Trophoblast cell (in vitro differentiated cells and primary cell): ENCODE data around the gene TSPAN9.

ENCODE experiments used
- DNase-seq, 2 donors: peaks; one replicate each; pipeline ENCODE4 v3.0.0-alpha.2; 2016
- H2AFZ ChIP-seq: 2 replicates; pipeline ENCODE4 v1.6.1; 2013; ENCODE audit warnings: low read length, moderate library complexity, mild to moderate bottlenecking; ENCODE audit not compliant: insufficient read depth, poor library complexity
- H2AK5ac ChIP-seq: 2 replicates; pipeline ENCODE4 v1.6.1; 2013; ENCODE audit warnings: mild to moderate bottlenecking, low read length
- H2BK120ac ChIP-seq: 2 replicates; pipeline ENCODE4 v1.6.1; 2013; ENCODE audit warnings: low read length, mild to moderate bottlenecking, moderate library complexity; ENCODE audit not compliant: insufficient read depth, poor library complexity
- H2BK12ac ChIP-seq: 2 replicates; pipeline ENCODE4 v1.6.1; 2013; ENCODE audit warnings: mild to moderate bottlenecking, low read length, moderate library complexity
- H2BK5ac ChIP-seq: 2 replicates; pipeline ENCODE4 v1.6.1; 2013; ENCODE audit warnings: low read length, low read depth, moderate library complexity, mild to moderate bottlenecking; ENCODE audit not compliant: poor library complexity
- H3K14ac ChIP-seq: 2 replicates; pipeline ENCODE4 v1.6.1; 2013; ENCODE audit warnings: mild to moderate bottlenecking, low read length
- H3K18ac ChIP-seq: 2 replicates; pipeline ENCODE4 v1.6.1; 2013; ENCODE audit warnings: mild to moderate bottlenecking, low read length
- H3K23ac ChIP-seq: 2 replicates; pipeline ENCODE4 v1.6.1; 2013; ENCODE audit warnings: low read length
- H3K27ac ChIP-seq: 2 replicates; pipeline ENCODE4 v1.5.1; 2013; ENCODE audit warnings: low read depth, mild to moderate bottlenecking, inconsistent platforms, low read length, moderate library complexity
- H3K27me3 ChIP-seq: 2 replicates; pipeline ENCODE4 v1.6.1; 2013; ENCODE audit warnings: inconsistent platforms, mild to moderate bottlenecking, low read length, moderate library complexity; ENCODE audit not compliant: insufficient read depth
- H3K36me3 ChIP-seq, 2 experiments: 1 replicate in 1 of 2; 2 replicates in 1 of 2; pipeline ENCODE4 v1.6.1; 2013; ENCODE audit warnings: low read length in 2 of 2, mild to moderate bottlenecking in 2 of 2, moderate library complexity in 1 of 2; ENCODE audit not compliant: insufficient read depth in 2 of 2, control insufficient read depth in 1 of 2
- H3K4ac ChIP-seq: 2 replicates; pipeline ENCODE4 v1.6.1; 2013; ENCODE audit warnings: low read depth, mild to moderate bottlenecking, low read length, moderate library complexity
- H3K4me1 ChIP-seq, 2 experiments: 1 replicate in 1 of 2; 2 replicates in 1 of 2; pipeline ENCODE4 v1.6.1; 2013; ENCODE audit warnings: low read length in 2 of 2, mild to moderate bottlenecking in 2 of 2, moderate library complexity in 1 of 2; ENCODE audit not compliant: insufficient read depth in 2 of 2, control insufficient read depth in 1 of 2
- H3K4me2 ChIP-seq: 2 replicates; pipeline ENCODE4 v1.6.1; 2013; ENCODE audit warnings: inconsistent platforms, mild to moderate bottlenecking, low read length, moderate library complexity
- H3K4me3 ChIP-seq: 2 replicates; pipeline ENCODE4 v1.5.1; 2013; ENCODE audit warnings: mild to moderate bottlenecking, low read depth, low read length, inconsistent platforms
- H3K79me1 ChIP-seq: one replicate; pipeline ENCODE4 v1.6.1; 2013; ENCODE audit warnings: low read length
- H3K79me2 ChIP-seq: 2 replicates; pipeline ENCODE4 v1.6.1; 2013; ENCODE audit warnings: low read length, mild to moderate bottlenecking; ENCODE audit not compliant: control insufficient read depth, insufficient read depth, poor library complexity
- H3K9ac ChIP-seq: 2 replicates; pipeline ENCODE4 v1.6.1; 2013; ENCODE audit warnings: mild to moderate bottlenecking, low read length
- H3K9me3 ChIP-seq: 2 replicates; pipeline ENCODE4 v1.6.1; 2013; ENCODE audit warnings: low read depth, mild to moderate bottlenecking, control low read depth, inconsistent platforms, low read length; ENCODE audit not compliant: insufficient read depth
- H4K12ac ChIP-seq: 2 replicates; pipeline ENCODE4 v1.6.1; 2013; ENCODE audit warnings: low read depth, mild to moderate bottlenecking, low read length, moderate library complexity
- H4K8ac ChIP-seq: 2 replicates; pipeline ENCODE4 v1.6.1; 2013; ENCODE audit warnings: low read depth, mild to moderate bottlenecking, low read length, moderate library complexity
- H4K91ac ChIP-seq: one replicate; pipeline ENCODE4 v1.6.1; 2013; ENCODE audit warnings: low read depth, mild to moderate bottlenecking, low read length, moderate library complexity
- WGBS: extraction: QIAGEN DNeasy Blood & Tissue Kit; methylation state at CpG from one replicate; pipeline ENCODE4 v1.1.7; 2013; ENCODE audit warnings: missing lambda C conversion rate; ENCODE audit not compliant: insufficient read length, insufficient coverage; ENCODE audit errors: extremely low coverage; 5-methylcytosine and 5-hydroxymethylcytosine counted together

TSPAN9 gene

GRCh38 chr12:3168223-3169221, 91.3 kb downstream of the TSPAN9 start:
- no peak overlapping the region for H3K27ac ChIP-seq
- peak overlapping the region; percentile 5 for H4K91ac ChIP-seq
- no peaks in the 10 kb centered on the region for H3K36me3 ChIP-seq
- WGBS = no CpG with 5 or more reads among the region's 22 CpGs
- H3K4me3 ChIP-seq = no peak overlapping the region
- H3K4me2 ChIP-seq = no peak overlapping the region
- peak; percentile 80 to 88 for DNase-seq
- H2BK5ac ChIP-seq = no peak overlapping the region
- peaks cover 18 to 20% of the 10 kb centered on the region in 2 experiments for H3K4me1 ChIP-seq
- no peak overlapping the region for H3K23ac ChIP-seq
- no peaks in the 10 kb centered on the region for H3K9me3 ChIP-seq
- no peak overlapping the region for H2BK12ac ChIP-seq
- no peaks in the 10 kb centered on the region for H3K27me3 ChIP-seq
- no peak overlapping the region for H3K9ac ChIP-seq
- H3K18ac ChIP-seq = no peak overlapping the region
- no peak overlapping the region for H2AFZ ChIP-seq
- H3K4ac ChIP-seq = no peak overlapping the region
- H2BK120ac ChIP-seq = no peak overlapping the region
- no peak overlapping the region for H4K8ac ChIP-seq
- H2AK5ac ChIP-seq = no peak overlapping the region
- H3K79me2 ChIP-seq = no peaks in the 10 kb centered on the region
- no peak overlapping the region for H3K14ac ChIP-seq
- H4K12ac ChIP-seq = no peak overlapping the region
- no peaks in the 10 kb centered on the region for H3K79me1 ChIP-seq

GRCh38 chr12:3170423-3171194, 93.4 kb downstream of the TSPAN9 start:
- Histone ChIP-seq H2AK5ac (no peak overlapping the region), H3K27me3 (no peaks in the 10 kb centered on the region), H2BK5ac (no peak overlapping the region), H4K12ac (no peak overlapping the region), H3K9ac (no peak overlapping the region), H3K36me3 (no peaks in the 10 kb centered on the region), H4K8ac (no peak overlapping the region), H3K4me2 (no peak overlapping the region), H2AFZ (no peak overlapping the region), H2BK120ac (no peak overlapping the region), H3K4me3 (no peak overlapping the region), H3K23ac (no peak overlapping the region), H3K79me2 (no peaks in the 10 kb centered on the region), H3K27ac (peak overlapping the region; percentile 26), H4K91ac (no peak overlapping the region), H2BK12ac (no peak overlapping the region), H3K4me1 (peaks cover 9 to 13% of the 10 kb centered on the region in 2 experiments), H3K14ac (no peak overlapping the region), H3K79me1 (no peaks in the 10 kb centered on the region), H3K18ac (no peak overlapping the region), H3K9me3 (no peaks in the 10 kb centered on the region), H3K4ac (no peak overlapping the region)
- peak; percentile 63 to 79 for DNase-seq
- no CpG with 5 or more reads among the region's 20 CpGs for WGBS

GRCh38 chr12:3171195-3171591, 94.0 kb downstream of the TSPAN9 start:
- Histone ChIP-seq H3K23ac (no peak overlapping the region), H2AK5ac (no peak overlapping the region), H3K27ac (no peak overlapping the region), H3K9ac (no peak overlapping the region), H4K91ac (no peak overlapping the region), H3K27me3 (no peaks in the 10 kb centered on the region), H3K4me3 (no peak overlapping the region), H3K14ac (no peak overlapping the region), H2BK5ac (no peak overlapping the region), H2BK120ac (no peak overlapping the region), H3K9me3 (no peaks in the 10 kb centered on the region), H3K4me1 (peaks cover 9 to 13% of the 10 kb centered on the region in 2 experiments), H2BK12ac (no peak overlapping the region), H2AFZ (no peak overlapping the region), H3K79me1 (no peaks in the 10 kb centered on the region), H3K36me3 (no peaks in the 10 kb centered on the region), H3K4me2 (no peak overlapping the region), H3K4ac (no peak overlapping the region), H4K12ac (no peak overlapping the region), H3K79me2 (no peaks in the 10 kb centered on the region), H3K18ac (no peak overlapping the region), H4K8ac (no peak overlapping the region)
- no peak for DNase-seq
- WGBS = no CpG with 5 or more reads among the region's 4 CpGs

- no peaks in the 10 kb centered on the region for H3K79me1 ChIP-seq
- H2AK5ac ChIP-seq = no peak overlapping the region
- no peak overlapping the region for H4K12ac ChIP-seq
- H3K4ac ChIP-seq = no peak overlapping the region
- no peak overlapping the region for H3K23ac ChIP-seq
- H4K8ac ChIP-seq = no peak overlapping the region
- H3K4me1 ChIP-seq = peaks cover 9 to 13% of the 10 kb centered on the region in 2 experiments
- no peak overlapping the region for H2BK120ac ChIP-seq
- no peaks in the 10 kb centered on the region for H3K9me3 ChIP-seq
- no peak overlapping the region for H2AFZ ChIP-seq
- no peak for DNase-seq
- no peaks in the 10 kb centered on the region for H3K36me3 ChIP-seq
- no peak overlapping the region for H4K91ac ChIP-seq
- no peak overlapping the region for H3K27ac ChIP-seq
- no peak overlapping the region for H3K18ac ChIP-seq
- H3K79me2 ChIP-seq = no peaks in the 10 kb centered on the region
- no peak overlapping the region for H3K4me2 ChIP-seq
- no peak overlapping the region for H3K9ac ChIP-seq
- no CpG with 5 or more reads among the region's 42 CpGs for WGBS
- H3K14ac ChIP-seq = no peak overlapping the region
- no peak overlapping the region for H2BK5ac ChIP-seq
- H3K4me3 ChIP-seq = no peak overlapping the region
- H3K27me3 ChIP-seq = no peaks in the 10 kb centered on the region
- H2BK12ac ChIP-seq = no peak overlapping the region
Measured at GRCh38 chr12:3172124-3173007, 95.2 kb downstream of the TSPAN9 start.
